HG03039 (cell line): ENCODE data around the gene KIF6.
"Not testable (repeated sequence)": the region's sequence is repeated elsewhere in the genome, so short reads cannot be mapped to it uniquely, and the experiment has no call there.

Experiments used
- ATAC-seq: cut with Tn5 transposase; IDR thresholded peaks from one replicate; pipeline ENCODE4 v1.9.1; 2021; ENCODE audit warnings: mild to moderate bottlenecking, moderate library complexity; ENCODE audit not compliant: unreplicated experiment

The KIF6 gene

GRCh38 chr6:39302669-39303424, 422.4 kb downstream of the KIF6 start:
- ATAC-seq, result no peak

GRCh38 chr6:39302011-39302410, 423.2 kb downstream of the KIF6 start:
- no peak for ATAC-seq

GRCh38 chr6:39301606-39302005, 423.6 kb downstream of the KIF6 start:
- no peak for ATAC-seq

GRCh38 chr6:39300739-39301138, 424.5 kb downstream of the KIF6 start:
- ATAC-seq, result no peak

- no peak for ATAC-seq
These were observed 427.1 kb downstream of the KIF6 start for GRCh38 chr6:39298061-39298460.

- no peak for ATAC-seq
These were observed 428.2 kb downstream of the KIF6 start for GRCh38 chr6:39296745-39297640.

- ATAC-seq, result no peak
These were observed 429.6 kb downstream of the KIF6 start for GRCh38 chr6:39295611-39296011.

GRCh38 chr6:39294899-39295298, 430.3 kb downstream of the KIF6 start:
- no peak for ATAC-seq

GRCh38 chr6:39294133-39294532, 431.1 kb downstream of the KIF6 start:
- no peak for ATAC-seq

GRCh38 chr6:39292637-39293036, 432.6 kb downstream of the KIF6 start:
- ATAC-seq, result no peak

- ATAC-seq, result no peak
These were observed 435.7 kb downstream of the KIF6 start for GRCh38 chr6:39289490-39289889.

GRCh38 chr6:39287601-39288000, 437.6 kb downstream of the KIF6 start:
- ATAC-seq, result no peak

- ATAC-seq, result not testable (repeated sequence)
These were observed 438.6 kb downstream of the KIF6 start for GRCh38 chr6:39286596-39286995.

GRCh38 chr6:39282774-39283173, 442.4 kb downstream of the KIF6 start:
- no peak for ATAC-seq

GRCh38 chr6:39281312-39281980, 443.8 kb downstream of the KIF6 start:
- no peak for ATAC-seq

GRCh38 chr6:39280247-39280731, 444.9 kb downstream of the KIF6 start:
- ATAC-seq, result no peak
